Endothelial cell of umbilical vein (primary cell): ENCODE data around the gene CACNB4. TPM values are rescaled to one million over a fixed set of nuclear protein-coding genes. Genes with fewer than 3 reads are reported as not detected.

Source experiments
- BruUV-seq: library from RNA; stranded (reverse); fragments of 400-500 nt; replicated peaks from 2 replicates; lab custom pipeline; 2021; lab: Mats Ljungman, UMichigan
- CTCF ChIA-PET: fragments of 300-600, 350-600 bp; sonication (Branson Sonifier 250); formaldehyde crosslinking; loops from one replicate; lab custom pipeline; 2021; ENCODE audit warnings: antibody characterized with exemption, inconsistent platforms; lab: Charles Lee
- POLR2A ChIA-PET: fragments of 300-600, 350-600 bp; sonication (Branson Sonifier 250); formaldehyde crosslinking; loops from one replicate; lab custom pipeline; 2021; ENCODE audit warnings: antibody characterized with exemption, inconsistent platforms; lab: Charles Lee
- DNase-seq: peaks from one replicate; pipeline ENCODE4 v3.0.0-alpha.2; 2011; ENCODE audit warnings: low read depth, low spot score
- FAIRE-seq: peaks from 2 replicates; lab custom pipeline; 2011; peaks lifted over from hg19 to GRCh38; lab: Jason Lieb, UNC
- H2AFZ ChIP-seq: 2 replicates; pipeline ENCODE4 v1.6.0; 2012; ENCODE audit warnings: low read depth, low read length, control low read depth, inconsistent platforms
- H3K27ac ChIP-seq: 2 replicates; pipeline ENCODE4 v1.5.1; 2011; ENCODE audit warnings: low read depth, mild to moderate bottlenecking, control low read depth, low read length, moderate library complexity; ENCODE audit not compliant: insufficient read depth
- H3K27me3 ChIP-seq, 2 experiments: 2 replicates each; pipeline versions ENCODE4 v1.6.0 to v1.6.1; 2011; ENCODE audit warnings: low read length in 2 of 2, mixed read lengths in 1 of 2; ENCODE audit not compliant: control insufficient read depth in 2 of 2, insufficient read depth in 2 of 2
- H3K36me3 ChIP-seq, 2 experiments: 2 replicates in 1 of 2; 3 replicates in 1 of 2; pipeline ENCODE4 v1.5.1; 2011; ENCODE audit warnings: low read length in 2 of 2, mild to moderate bottlenecking in 1 of 2, moderate library complexity in 1 of 2; ENCODE audit not compliant: control insufficient read depth in 2 of 2, insufficient read depth in 2 of 2; ENCODE audit errors: extremely low read depth in 1 of 2
- H3K4me1 ChIP-seq: 3 replicates; pipeline ENCODE4 v1.5.1; 2011; ENCODE audit warnings: mild to moderate bottlenecking, low read length; ENCODE audit not compliant: control insufficient read depth, insufficient read depth; ENCODE audit errors: extremely low read depth
- H3K4me2 ChIP-seq: 2 replicates; pipeline ENCODE4 v1.6.1; 2011; ENCODE audit warnings: low read length, control low read depth, mixed read lengths; ENCODE audit not compliant: insufficient read depth
- H3K4me3 ChIP-seq, 3 experiments: fragments of 200-600 bp in 1 of 3; sonication (generic), shearing (Covaris generic) in 1 of 3; replicated peaks in 1 of 3; 2 replicates each; pipeline ENCODE4 v1.5.1; 2011 to 2016; ENCODE audit warnings: control low read depth in 3 of 3, low read length in 3 of 3, mild to moderate bottlenecking in 2 of 3, inconsistent platforms in 1 of 3, low read depth in 1 of 3, moderate library complexity in 1 of 3; ENCODE audit not compliant: insufficient read depth in 1 of 3
- H3K79me2 ChIP-seq: 2 replicates; pipeline ENCODE4 v1.6.0; 2012; ENCODE audit warnings: low read length, inconsistent platforms; ENCODE audit not compliant: control insufficient read depth, insufficient read depth
- H3K9ac ChIP-seq: replicated peaks from 2 replicates; pipeline ENCODE3; 2011; ENCODE audit warnings: low read length, control low read depth; ENCODE audit not compliant: insufficient read depth; ENCODE audit errors: extremely low read depth
- H3K9me1 ChIP-seq: replicated peaks from 3 replicates; pipeline ENCODE4 v1.6.0; 2011; ENCODE audit warnings: mild to moderate bottlenecking, low read length; ENCODE audit not compliant: control insufficient read depth, insufficient read depth; ENCODE audit errors: extremely low read depth
- H3K9me3 ChIP-seq: replicated peaks from 2 replicates; pipeline ENCODE4 v1.5.1; 2012; ENCODE audit warnings: low read length, inconsistent platforms; ENCODE audit not compliant: control insufficient read depth, insufficient read depth
- H4K20me1 ChIP-seq: replicated peaks from 2 replicates; pipeline ENCODE3; 2011; ENCODE audit warnings: mild to moderate bottlenecking, low read length; ENCODE audit not compliant: control insufficient read depth, insufficient read depth; ENCODE audit errors: extremely low read depth
- EZH2 ChIP-seq: IDR thresholded peaks from 2 replicates; pipeline ENCODE4 v1.6.1; 2012; ENCODE audit warnings: borderline replicate concordance, low read depth, mild to moderate bottlenecking, moderate library complexity, low read length, inconsistent platforms; ENCODE audit not compliant: severe bottlenecking
- FOS ChIP-seq: IDR thresholded peaks from 2 replicates; pipeline ENCODE4 v1.6.1; 2011; ENCODE audit warnings: mild to moderate bottlenecking, low read length, moderate library complexity, borderline replicate concordance; ENCODE audit not compliant: insufficient read depth
- GATA2 ChIP-seq: IDR thresholded peaks from 2 replicates; pipeline ENCODE4 v1.7.0; 2011; ENCODE audit warnings: low read depth, mild to moderate bottlenecking, moderate library complexity, mixed read lengths, low read length; ENCODE audit not compliant: insufficient read length, insufficient read depth
- JUN ChIP-seq: IDR thresholded peaks from 2 replicates; pipeline ENCODE4 v1.6.1; 2011; ENCODE audit warnings: borderline replicate concordance, low read depth; ENCODE audit not compliant: insufficient read length, insufficient read depth
- MYC ChIP-seq: IDR thresholded peaks from one replicate; pipeline ENCODE4 v1.6.1; 2011; ENCODE audit warnings: mild to moderate bottlenecking, low read depth, low read length
- POLR2A ChIP-seq: IDR thresholded peaks from 2 replicates; pipeline ENCODE4 v1.6.1; 2012; ENCODE audit warnings: low read depth, mild to moderate bottlenecking, control low read depth, low read length
- POLR2AphosphoS5 ChIP-seq: IDR thresholded peaks from 2 replicates; pipeline ENCODE4 v1.6.1; 2012; ENCODE audit warnings: low read depth, mild to moderate bottlenecking, control low read depth, low read length, moderate library complexity; ENCODE audit not compliant: insufficient read depth
- dilution Hi-C: fragments of 300-500 bp; cut with MboI; formaldehyde crosslinking; loops from one replicate; pipeline ENCODE4 v1.15.0; 2019; ENCODE audit warnings: low sequenced_read_pairs; ENCODE audit not compliant: extremely low pct_ligation_motif_present
- intact Hi-C: fragments of 100-400 bp; cut with micrococcal nuclease; formaldehyde crosslinking; loops from one replicate; pipeline ENCODE4 v1.10.0; 2022
- polyA plus RNA-seq, 4 experiments: library from polyadenylated mRNA; depleted of rRNA in 3 of 4; stranded (reverse) in 3 of 4; unstranded in 1 of 4; fragments of >200 nt; gene quantifications; 2 replicates each; pipeline versions ENCODE4 v1.2.1 to v1.2.3, GENCODE V29; 2011 to 2012; ENCODE audit warnings: missing spikeins in 1 of 4
- total RNA-seq: library from RNA; stranded (reverse); gene quantifications from 2 replicates; pipeline ENCODE4 v1.2.3, GENCODE V29; 2021
- TF ChIP-seq, protein P1 (sequence below), 2 donors: IDR thresholded peaks; 1 replicate in 1 of 2; 2 replicates in 1 of 2; pipeline ENCODE4 v1.5.1; 2011; ENCODE audit warnings: low read length in 2 of 2, mild to moderate bottlenecking in 2 of 2, moderate library complexity in 2 of 2, control low read depth in 1 of 2, inconsistent platforms in 1 of 2, low read depth in 1 of 2; ENCODE audit not compliant: insufficient read depth in 1 of 2; ENCODE audit errors: extremely low read depth in 1 of 2
- TF ChIP-seq, protein P2 (sequence below): IDR thresholded peaks from 2 replicates; pipeline ENCODE4 v1.6.1; 2011; ENCODE audit not compliant: insufficient read depth, insufficient read length

CACNB4 gene
- total and polyA plus RNA-seq, 2 donors (not counting 3 experiments of a cell fraction or from before 2014, with no cell fraction given), result 0.23 to 0.58 TPM

DNA sequence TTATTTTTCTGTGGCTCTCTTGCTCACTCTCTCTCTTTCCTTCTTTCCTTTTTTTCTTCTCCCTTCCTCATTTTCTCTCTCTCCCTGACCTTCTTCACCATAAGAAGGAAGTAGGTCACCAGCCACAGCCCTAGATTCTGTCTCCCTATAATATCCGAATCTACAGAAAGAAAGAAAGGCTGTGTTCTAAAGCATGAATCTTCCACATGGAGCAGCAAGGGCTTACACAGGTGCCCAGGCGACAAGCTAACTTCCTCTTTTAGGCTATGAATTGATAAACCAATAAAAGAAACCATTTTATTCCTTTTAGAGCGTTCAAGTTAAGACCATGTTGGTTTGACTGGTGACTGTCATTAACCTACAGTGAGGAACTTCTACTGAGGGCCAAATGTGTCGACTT is 49.3 kb downstream of the CACNB4 start:
- CTCF ChIA-PET, result interaction anchor here (1.3 to 1.5 kb wide), 2 partner anchors 11 to 13 kb away, joined by 4 to 5 read pairs; no protein-coding TSS in a partner anchor

More for the DNA sequence above, 49.3 kb downstream of the CACNB4 start:
- DNase-seq, result no peak
- no peaks in the 10 kb centered on the region for H3K36me3 ChIP-seq
- intact Hi-C loops, result no loop called here
- no peak overlapping the region for H3K27ac ChIP-seq
- H3K27me3 ChIP-seq, result peaks cover 1 to 9% of the 10 kb centered on the region in 2 experiments
- dilution Hi-C loops, result no loop called here
- no peaks in the 10 kb centered on the region for H3K9me1 ChIP-seq
- H3K4me1 ChIP-seq, result no peaks in the 10 kb centered on the region
- H3K9ac ChIP-seq, result no peak overlapping the region
- H4K20me1 ChIP-seq, result no peaks in the 10 kb centered on the region
- no TSS peak for BruUV-seq
- POLR2A ChIA-PET, result no interaction called here
- H2AFZ ChIP-seq, result no peak overlapping the region
- TF ChIP-seq JUN (no peak), GATA2 (no peak), MYC (no peak), POLR2A (no peak), POLR2AphosphoS5 (no peak), EZH2 (no peak), FOS (no peak)
- TF ChIP-seq, protein P1, sequence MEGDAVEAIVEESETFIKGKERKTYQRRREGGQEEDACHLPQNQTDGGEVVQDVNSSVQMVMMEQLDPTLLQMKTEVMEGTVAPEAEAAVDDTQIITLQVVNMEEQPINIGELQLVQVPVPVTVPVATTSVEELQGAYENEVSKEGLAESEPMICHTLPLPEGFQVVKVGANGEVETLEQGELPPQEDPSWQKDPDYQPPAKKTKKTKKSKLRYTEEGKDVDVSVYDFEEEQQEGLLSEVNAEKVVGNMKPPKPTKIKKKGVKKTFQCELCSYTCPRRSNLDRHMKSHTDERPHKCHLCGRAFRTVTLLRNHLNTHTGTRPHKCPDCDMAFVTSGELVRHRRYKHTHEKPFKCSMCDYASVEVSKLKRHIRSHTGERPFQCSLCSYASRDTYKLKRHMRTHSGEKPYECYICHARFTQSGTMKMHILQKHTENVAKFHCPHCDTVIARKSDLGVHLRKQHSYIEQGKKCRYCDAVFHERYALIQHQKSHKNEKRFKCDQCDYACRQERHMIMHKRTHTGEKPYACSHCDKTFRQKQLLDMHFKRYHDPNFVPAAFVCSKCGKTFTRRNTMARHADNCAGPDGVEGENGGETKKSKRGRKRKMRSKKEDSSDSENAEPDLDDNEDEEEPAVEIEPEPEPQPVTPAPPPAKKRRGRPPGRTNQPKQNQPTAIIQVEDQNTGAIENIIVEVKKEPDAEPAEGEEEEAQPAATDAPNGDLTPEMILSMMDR (IDR thresholded peaks at IDR 0.05; ENCODE audit: extremely low read depth in 1 of 2, insufficient read depth in 1 of 2, low read depth in 1 of 2, low read length in 2 of 2), result no peak
- TF ChIP-seq, protein P2, sequence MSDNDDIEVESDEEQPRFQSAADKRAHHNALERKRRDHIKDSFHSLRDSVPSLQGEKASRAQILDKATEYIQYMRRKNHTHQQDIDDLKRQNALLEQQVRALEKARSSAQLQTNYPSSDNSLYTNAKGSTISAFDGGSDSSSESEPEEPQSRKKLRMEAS, result no peak
- no peaks in the 10 kb centered on the region for H3K9me3 ChIP-seq
- no peak for FAIRE-seq
- no peak overlapping the region for H3K4me2 ChIP-seq
- H3K79me2 ChIP-seq, result no peaks in the 10 kb centered on the region
- no peak overlapping the region for H3K4me3 ChIP-seq
